Sigmoid colon (tissue), 7 donors: Measurements from ENCODE around the gene CHURC1. TPM values are rescaled to one million over a fixed set of nuclear protein-coding genes. Genes with fewer than 3 reads are reported as not detected.
"Not testable (repeated sequence)": the region's sequence is repeated elsewhere in the genome, so short reads cannot be mapped to it uniquely, and the experiment has no call there.

ENCODE experiments used
- DNase-seq: peaks from one replicate; pipeline ENCODE4 v3.0.0-alpha.2; 2019
- H3K27ac ChIP-seq, 4 donors: fragments of 200-600 bp; sonication (generic); one replicate each; pipeline ENCODE4 v1.5.1; 2016 to 2019; ENCODE audit warnings: mild to moderate bottlenecking in 1 of 4
- H3K27me3 ChIP-seq, 3 donors: fragments of 200-600 bp; sonication (generic); one replicate each; pipeline ENCODE4 v1.5.1; 2019; ENCODE audit warnings: mild to moderate bottlenecking in 1 of 3
- H3K36me3 ChIP-seq, 4 donors: fragments of 200-600 bp; sonication (generic); one replicate each; pipeline ENCODE4 v1.5.1; 2016 to 2019
- H3K4me1 ChIP-seq, 4 donors: fragments of 200-600 bp; sonication (generic); one replicate each; pipeline ENCODE4 v1.5.1; 2017 to 2019
- H3K4me3 ChIP-seq, 4 donors: fragments of 200-600 bp; sonication (generic); one replicate each; pipeline ENCODE4 v1.5.1; 2017 to 2019; ENCODE audit warnings: mild to moderate bottlenecking in 2 of 4, moderate library complexity in 1 of 4
- H3K9me3 ChIP-seq, 4 donors: fragments of 200-600 bp in 3 of 4; sonication (generic) in 3 of 4; one replicate each; pipeline versions ENCODE4 v1.5.1 to v1.6.1; 2013 to 2019
- CTCF ChIP-seq, 4 experiments: fragments of 450-650 bp in 3 of 4; fragments of 200-600 bp in 1 of 4; IDR thresholded peaks; one replicate each; pipeline ENCODE4 v1.5.1; 2016 to 2019; ENCODE audit warnings: antibody characterized with exemption in 4 of 4, mild to moderate bottlenecking in 3 of 4, moderate library complexity in 2 of 4
- EP300 ChIP-seq, 4 donors: sonication (generic); formaldehyde crosslinking; IDR thresholded peaks; one replicate each; pipeline ENCODE4 v1.6.1; 2017; ENCODE audit warnings: antibody characterized with exemption in 4 of 4
- POLR2A ChIP-seq, 2 donors: fragments of 450-650 bp; IDR thresholded peaks; one replicate each; pipeline ENCODE4 v1.6.1; 2016; ENCODE audit warnings: antibody characterized with exemption in 2 of 2, mild to moderate bottlenecking in 2 of 2, moderate library complexity in 2 of 2
- POLR2AphosphoS5 ChIP-seq, 4 donors: sonication (generic); formaldehyde crosslinking; IDR thresholded peaks; one replicate each; pipeline ENCODE4 v1.6.1; 2017; ENCODE audit warnings: antibody characterized with exemption in 4 of 4
- WGBS, 2 donors: extraction: QIAGEN DNeasy Blood & Tissue Kit; methylation state at CpG; one replicate each; pipeline ENCODE4 v1.1.7; 2013; 5-methylcytosine and 5-hydroxymethylcytosine counted together
- intact Hi-C: fragments of 100-400 bp; cut with DNase I; formaldehyde crosslinking; loops from one replicate; pipeline ENCODE4 v1.15.1; 2023
- polyA plus RNA-seq, 3 donors: library from polyadenylated mRNA; stranded (reverse); fragments of 200-250 nt; gene quantifications; one replicate each; pipeline ENCODE4 v1.2.3, GENCODE V29; 2013
- total RNA-seq, 4 donors: library from RNA; depleted of rRNA; stranded (reverse); fragments of >200 nt; gene quantifications; one replicate each; pipeline ENCODE4 v1.1.0, GENCODE V29; 2016
- donor health status: healthy with polysubstance abuse.
- donor health status: Bipolar disorder and iron deficiency.
- donor health status: healthy.

CHURC1 gene
- total and polyA plus RNA-seq, 7 donors, result 41.8 to 161 (median 110) TPM

- 0 to 35% methylated on average over 1 of the region's 1 CpG for WGBS, 2 donors
- Histone ChIP-seq H3K27ac (no peak overlapping the region), H3K4me3 (no peak overlapping the region), H3K4me1 (peaks cover 0 to 20% (median 19%) of the 10 kb centered on the region in 4 donors), H3K9me3 (no peaks in the 10 kb centered on the region), H3K27me3 (no peaks in the 10 kb centered on the region), H3K36me3 (no peaks in the 10 kb centered on the region)
- intact Hi-C loops, result loop anchor here (5.0 to 10.0 kb wide), 5 partner anchors 75 to 567 kb away; partner anchors contain the start of genes FNTB, FUT8 and MAX
- no peak for TF ChIP-seq POLR2A (IDR thresholded peaks at IDR 0.05)
- TF ChIP-seq CTCF (IDR thresholded peaks at IDR 0.05), result no peak
- TF ChIP-seq EP300 (IDR thresholded peaks at IDR 0.05), result no peak
- DNase-seq, result no peak
Measured at GRCh38 chr14:64912261-64912660, 2.0 kb upstream of the CHURC1 start.

DNA sequence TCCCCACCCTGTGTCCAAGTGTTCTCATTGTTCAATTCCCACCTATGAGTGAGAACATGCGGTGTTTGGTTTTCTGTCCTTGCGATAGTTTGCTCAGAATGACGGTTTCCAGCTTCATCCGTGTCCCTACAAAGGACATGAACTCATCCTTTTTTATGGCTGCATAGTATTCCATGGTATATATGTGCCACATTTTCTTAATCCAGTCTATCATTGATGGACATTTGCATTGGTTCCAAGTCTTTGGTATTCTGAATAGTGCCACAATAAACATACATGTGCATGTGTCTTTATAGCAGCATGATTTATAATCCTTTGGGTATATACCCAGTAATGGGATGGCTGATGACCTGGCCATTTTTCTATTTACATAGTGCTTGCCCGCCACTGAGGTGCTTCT is 778 bp upstream of the CHURC1 start:
- Histone ChIP-seq H3K4me3 (peak overlapping the region in 3 of 4 donors; percentile 65 to 94 (median 93)), H3K4me1 (peaks cover 0 to 30% (median 26%) of the 10 kb centered on the region in 4 donors), H3K27ac (peak overlapping the region in 3 of 4 donors; percentile 86 to 98 (median 92))
- H3K36me3 ChIP-seq, H3K9me3 ChIP-seq, H3K27me3 ChIP-seq, DNase-seq: not testable (repeated sequence)
- intact Hi-C loops, result loop anchor here (5.0 to 10.0 kb wide), 5 partner anchors 74 to 569 kb away; partner anchors contain the start of genes FNTB, FUT8 and MAX
- 54 to 58% methylated on average over 5 of the region's 5 CpGs for WGBS, 2 donors

- TF ChIP-seq POLR2A (IDR thresholded peaks at IDR 0.05), result no peak
- TF ChIP-seq EP300 (IDR thresholded peaks at IDR 0.05), result no peak
- TF ChIP-seq CTCF (IDR thresholded peaks at IDR 0.05), result no peak
- TF ChIP-seq POLR2AphosphoS5 (IDR thresholded peaks at IDR 0.05), result no peak
- Histone ChIP-seq H3K27me3 (no peaks in the 10 kb centered on the region), H3K36me3 (no peaks in the 10 kb centered on the region), H3K4me3 (peak overlapping the region; percentile 65 to 94 (median 92)), H3K27ac (peak overlapping the region; percentile 86 to 98 (median 94)), H3K9me3 (no peaks in the 10 kb centered on the region), H3K4me1 (peaks cover 0 to 44% (median 32%) of the 10 kb centered on the region in 4 donors)
- no peak for DNase-seq
- intact Hi-C loops, result loop anchor here (10.0 kb wide), 3 partner anchors 190 to 570 kb away; partner anchors contain the start of gene MAX
- WGBS, 2 donors, result 11 to 36% methylated on average over 4 of the region's 4 CpGs
Measured at GRCh38 chr14:64915029-64915424, 772 bp downstream of the CHURC1 start.

DNA sequence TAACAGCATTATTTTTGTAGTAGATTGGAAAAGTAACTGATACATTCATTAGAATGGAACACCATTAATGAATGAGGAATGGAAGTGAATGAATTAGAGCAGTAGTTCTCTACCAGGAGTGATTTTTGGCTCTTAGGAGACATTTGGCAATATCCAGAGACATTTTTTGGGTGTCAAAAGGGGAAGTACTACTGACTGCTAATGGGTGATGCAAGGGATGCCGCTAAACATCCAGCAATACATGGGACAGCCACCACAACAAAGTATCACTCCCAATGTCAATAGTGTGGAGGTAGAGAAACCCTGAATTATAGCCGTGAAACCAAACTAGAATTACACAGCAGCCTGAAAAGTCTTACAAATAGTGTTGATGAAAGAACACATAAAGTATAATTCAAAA is 1.5 kb downstream of the CHURC1 start:
- H3K27me3 ChIP-seq, result no peaks in the 10 kb centered on the region
- peak overlapping the region in 1 of 4 donors; percentile 93 for H3K4me3 ChIP-seq
- H3K27ac ChIP-seq, result no peak overlapping the region
- intact Hi-C loops, result loop anchor here (10.0 kb wide), 3 partner anchors 189 to 571 kb away; partner anchors contain the start of gene MAX
- DNase-seq, result no peak
- TF ChIP-seq POLR2AphosphoS5 (IDR thresholded peaks at IDR 0.05) (no peak), CTCF (IDR thresholded peaks at IDR 0.05) (no peak), POLR2A (IDR thresholded peaks at IDR 0.05) (no peak), EP300 (IDR thresholded peaks at IDR 0.05) (no peak)
- H3K4me1 ChIP-seq, result peaks cover 0 to 46% (median 35%) of the 10 kb centered on the region in 4 donors
- 90 to 93% methylated on average over 2 of the region's 2 CpGs for WGBS, 2 donors
- no peaks in the 10 kb centered on the region for H3K36me3 ChIP-seq
- H3K9me3 ChIP-seq, result no peaks in the 10 kb centered on the region

- DNase-seq, result no peak
- Histone ChIP-seq H3K36me3 (no peaks in the 10 kb centered on the region), H3K27me3 (no peaks in the 10 kb centered on the region), H3K27ac (no peak overlapping the region), H3K4me1 (peaks cover 0 to 46% (median 35%) of the 10 kb centered on the region in 4 donors), H3K9me3 (no peaks in the 10 kb centered on the region), H3K4me3 (no peak overlapping the region)
- intact Hi-C loops, result loop anchor here (10.0 kb wide), 3 partner anchors 187 to 573 kb away; partner anchors contain the start of gene MAX
- WGBS, 2 donors, result 92 to 94% methylated on average over 4 of the region's 4 CpGs
- TF ChIP-seq EP300 (IDR thresholded peaks at IDR 0.05) (no peak), POLR2AphosphoS5 (IDR thresholded peaks at IDR 0.05) (no peak), POLR2A (IDR thresholded peaks at IDR 0.05) (no peak), CTCF (IDR thresholded peaks at IDR 0.05) (no peak)
Measured at GRCh38 chr14:64918216-64918615, 4.0 kb downstream of the CHURC1 start.
